ENCODE results near the gene MIPOL1.

The MIPOL1 gene

DNA sequence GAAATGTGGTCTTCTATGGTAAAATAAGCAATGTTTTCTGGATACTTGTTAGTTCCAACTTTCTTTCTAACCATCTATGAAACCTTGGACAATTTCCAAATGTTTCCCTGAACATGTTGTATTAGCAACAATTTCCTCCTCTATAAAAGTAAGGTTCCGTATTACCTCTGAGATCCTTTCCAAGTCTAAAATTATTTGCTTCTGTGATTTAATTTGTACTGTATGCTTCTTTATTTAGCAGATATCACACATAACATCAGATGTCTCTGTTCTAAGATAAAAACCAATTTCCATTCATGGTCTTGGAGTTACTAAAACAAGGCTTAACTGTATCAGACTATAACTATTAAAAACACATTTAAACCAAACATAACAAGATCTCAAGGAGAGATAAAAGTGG is 220.1 kb downstream of the MIPOL1 start:
- DNase-seq (ENCODE audit: low read depth, low spot score), result no peak
- TF ChIP-seq, protein P1, sequence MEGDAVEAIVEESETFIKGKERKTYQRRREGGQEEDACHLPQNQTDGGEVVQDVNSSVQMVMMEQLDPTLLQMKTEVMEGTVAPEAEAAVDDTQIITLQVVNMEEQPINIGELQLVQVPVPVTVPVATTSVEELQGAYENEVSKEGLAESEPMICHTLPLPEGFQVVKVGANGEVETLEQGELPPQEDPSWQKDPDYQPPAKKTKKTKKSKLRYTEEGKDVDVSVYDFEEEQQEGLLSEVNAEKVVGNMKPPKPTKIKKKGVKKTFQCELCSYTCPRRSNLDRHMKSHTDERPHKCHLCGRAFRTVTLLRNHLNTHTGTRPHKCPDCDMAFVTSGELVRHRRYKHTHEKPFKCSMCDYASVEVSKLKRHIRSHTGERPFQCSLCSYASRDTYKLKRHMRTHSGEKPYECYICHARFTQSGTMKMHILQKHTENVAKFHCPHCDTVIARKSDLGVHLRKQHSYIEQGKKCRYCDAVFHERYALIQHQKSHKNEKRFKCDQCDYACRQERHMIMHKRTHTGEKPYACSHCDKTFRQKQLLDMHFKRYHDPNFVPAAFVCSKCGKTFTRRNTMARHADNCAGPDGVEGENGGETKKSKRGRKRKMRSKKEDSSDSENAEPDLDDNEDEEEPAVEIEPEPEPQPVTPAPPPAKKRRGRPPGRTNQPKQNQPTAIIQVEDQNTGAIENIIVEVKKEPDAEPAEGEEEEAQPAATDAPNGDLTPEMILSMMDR (IDR thresholded peaks at IDR 0.05; ENCODE audit: low read depth, low read length), result no peak
- H3K4me3 ChIP-seq (ENCODE audit: low read depth, low read length), result no peak overlapping the region
- in situ Hi-C loops (cut with HindIII; ENCODE audit: low sequenced_read_pairs), result no loop called here

DNA sequence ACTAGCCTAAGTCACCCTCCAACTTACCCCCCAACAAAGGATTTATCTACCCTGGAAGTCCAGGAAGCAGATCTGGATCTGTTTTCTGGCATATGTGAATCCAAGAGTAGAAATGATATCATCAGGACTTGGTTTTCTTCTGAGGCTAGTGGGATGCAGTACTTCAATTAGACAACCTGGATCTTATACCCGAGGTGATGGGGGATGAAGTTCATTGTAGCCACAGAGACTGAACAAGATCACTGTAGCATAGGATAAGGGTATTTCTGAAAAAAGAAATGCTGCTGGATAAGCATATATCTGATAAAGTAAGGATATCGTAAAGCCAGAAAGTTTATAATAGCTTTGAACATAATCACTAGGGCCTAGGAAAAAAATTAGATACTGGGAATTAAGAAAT is 222.9 kb downstream of the MIPOL1 start:
- H3K4me3 ChIP-seq (ENCODE audit: low read depth, low read length), result no peak overlapping the region
- TF ChIP-seq, protein P1 (IDR thresholded peaks at IDR 0.05; ENCODE audit: low read depth, low read length), result no peak
- no peak for DNase-seq (ENCODE audit: low read depth, low spot score)
- in situ Hi-C loops (cut with HindIII; ENCODE audit: low sequenced_read_pairs), result no loop called here

DNA sequence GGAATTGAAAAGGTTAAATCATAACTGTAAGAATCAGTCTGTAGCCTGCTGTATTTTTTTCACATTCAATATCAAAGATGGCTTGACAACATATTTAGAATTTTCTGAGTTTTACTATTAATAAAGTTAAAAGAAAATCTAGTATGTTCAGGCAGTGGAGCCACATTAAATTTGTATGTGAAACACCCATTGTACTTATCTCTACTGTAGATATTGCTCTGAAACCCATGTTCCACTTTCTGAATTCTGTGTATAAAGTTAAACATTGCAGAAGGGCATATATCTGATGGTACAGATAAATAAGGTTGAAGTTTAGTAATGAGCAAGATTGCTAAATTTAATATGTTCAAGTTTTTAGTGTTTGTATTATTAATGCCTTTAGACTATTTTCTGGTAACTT is 224.6 kb downstream of the MIPOL1 start:
- in situ Hi-C loops (cut with HindIII; ENCODE audit: low sequenced_read_pairs), result no loop called here
- TF ChIP-seq, protein P1 (IDR thresholded peaks at IDR 0.05; ENCODE audit: low read depth, low read length), result no peak
- no peak overlapping the region for H3K4me3 ChIP-seq (ENCODE audit: low read depth, low read length)
- no peak for DNase-seq (ENCODE audit: low read depth, low spot score)

DNA sequence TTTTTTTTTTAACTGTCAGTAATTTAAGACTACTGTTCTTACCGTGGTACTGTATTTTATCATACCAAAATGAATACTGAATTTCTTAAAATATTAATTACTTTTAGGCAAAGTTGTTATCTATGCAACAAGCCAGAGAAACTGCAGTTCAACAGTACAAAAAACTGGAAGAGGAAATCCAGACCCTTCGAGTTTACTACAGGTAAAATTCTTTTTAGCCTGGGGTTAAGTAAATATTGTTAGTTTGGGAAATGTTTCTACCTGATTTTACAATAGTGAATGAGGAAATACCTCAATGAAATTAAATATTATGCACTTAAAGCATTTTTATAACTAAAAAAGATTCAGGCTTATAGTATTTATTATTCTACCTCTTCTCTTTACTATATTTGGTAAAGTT is 225.0 kb downstream of the MIPOL1 start:
- in situ Hi-C loops (cut with HindIII; ENCODE audit: low sequenced_read_pairs), result no loop called here
- TF ChIP-seq, protein P1 (IDR thresholded peaks at IDR 0.05; ENCODE audit: low read depth, low read length), result no peak
- DNase-seq (ENCODE audit: low read depth, low spot score), result no peak
- no peak overlapping the region for H3K4me3 ChIP-seq (ENCODE audit: low read depth, low read length)

DNA sequence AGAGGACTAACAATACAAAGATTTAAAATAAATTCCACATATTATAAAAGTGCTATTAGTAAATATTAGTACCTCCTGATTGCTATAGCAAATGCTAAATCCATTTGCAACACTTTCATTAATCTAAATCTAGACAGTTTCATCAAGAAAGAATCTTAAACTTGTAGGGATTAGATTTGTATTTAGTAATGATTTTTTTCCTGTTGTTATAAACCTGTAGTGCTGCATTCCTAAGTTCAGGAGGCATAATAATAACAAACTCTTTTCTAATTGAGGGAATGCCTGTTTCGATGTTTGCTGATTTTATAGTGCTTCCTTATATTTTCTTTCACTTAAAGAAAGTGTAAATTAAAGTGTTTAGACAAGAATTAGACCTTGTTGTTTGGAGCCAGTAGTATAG is 231.2 kb downstream of the MIPOL1 start:
- in situ Hi-C loops (cut with HindIII; ENCODE audit: low sequenced_read_pairs), result no loop called here
- no peak overlapping the region for H3K4me3 ChIP-seq (ENCODE audit: low read depth, low read length)
- no peak for DNase-seq (ENCODE audit: low read depth, low spot score)
- TF ChIP-seq, protein P1 (IDR thresholded peaks at IDR 0.05; ENCODE audit: low read depth, low read length), result no peak

DNA sequence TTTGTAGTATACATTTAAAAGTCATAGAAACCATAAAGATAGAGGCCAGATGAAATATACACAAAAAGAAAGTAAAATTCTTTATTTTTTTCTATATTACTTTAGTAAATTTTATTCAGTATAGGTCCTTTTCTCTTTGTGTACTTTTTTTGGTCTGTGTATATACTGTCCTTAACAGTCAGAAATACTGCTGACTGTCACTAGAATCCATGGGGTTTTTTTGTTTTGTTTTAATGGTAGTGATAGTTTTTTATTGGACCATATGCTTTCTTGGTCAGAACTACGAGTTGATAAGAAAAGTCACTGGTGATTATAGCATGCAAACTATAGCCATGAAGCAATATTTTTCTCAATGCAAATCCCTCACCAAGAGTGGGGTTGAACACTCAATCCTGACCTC is 231.9 kb downstream of the MIPOL1 start:
- in situ Hi-C loops (cut with HindIII; ENCODE audit: low sequenced_read_pairs), result no loop called here
- DNase-seq (ENCODE audit: low read depth, low spot score), result no peak
- H3K4me3 ChIP-seq (ENCODE audit: low read depth, low read length), result no peak overlapping the region
- TF ChIP-seq, protein P1 (IDR thresholded peaks at IDR 0.05; ENCODE audit: low read depth, low read length), result no peak

DNA sequence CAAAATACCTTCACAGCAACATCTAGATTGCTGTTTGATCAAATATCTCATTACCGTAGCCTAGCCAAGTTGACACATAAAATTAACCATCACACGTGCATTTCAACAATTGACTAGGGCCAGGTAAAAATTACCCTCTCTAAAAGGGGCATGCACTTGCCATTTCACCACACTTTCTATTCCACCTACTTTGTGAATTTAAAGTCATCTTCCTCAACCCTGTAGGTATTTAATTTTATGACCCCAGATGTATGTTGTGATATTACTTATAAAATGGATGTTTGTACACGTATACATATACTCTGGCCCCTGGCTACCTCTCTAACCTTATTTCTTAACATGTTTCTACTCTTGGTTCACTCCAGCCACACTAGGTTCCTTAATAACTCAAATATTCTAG is 237.1 kb downstream of the MIPOL1 start:
- in situ Hi-C loops (cut with HindIII; ENCODE audit: low sequenced_read_pairs), result no loop called here
- DNase-seq (ENCODE audit: low read depth, low spot score), result no peak
- TF ChIP-seq, protein P1 (IDR thresholded peaks at IDR 0.05; ENCODE audit: low read depth, low read length), result no peak
- H3K4me3 ChIP-seq (ENCODE audit: low read depth, low read length), result no peak overlapping the region
